MM.1S (cell line): ENCODE data around the gene TNIK.

Experiments used
- DNase-seq: peaks from one replicate; pipeline ENCODE4 v3.0.0-alpha.2; 2015
- H2AFZ ChIP-seq: fragments of 300-600 bp; sonication (generic); 2 replicates; pipeline ENCODE4 v1.6.0; 2016; ENCODE audit warnings: antibody characterized with exemption, low read length
- H3F3A ChIP-seq: fragments of 300-600 bp; sonication (generic); 2 replicates; pipeline ENCODE4 v1.6.1; 2016; ENCODE audit warnings: mild to moderate bottlenecking, antibody characterized with exemption, low read length, moderate library complexity, mixed read lengths; ENCODE audit not compliant: insufficient read depth
- H3K27ac ChIP-seq: fragments of 300-600 bp; sonication (generic); 2 replicates; pipeline ENCODE4 v1.5.1; 2016; ENCODE audit warnings: mild to moderate bottlenecking, low read length
- H3K27me3 ChIP-seq: fragments of 300-600 bp; sonication (generic); replicated peaks from 2 replicates; pipeline ENCODE4 v1.6.0; 2016; ENCODE audit warnings: low read length; ENCODE audit not compliant: insufficient read depth
- H3K36me3 ChIP-seq: fragments of 300-600 bp; sonication (generic); replicated peaks from 2 replicates; pipeline ENCODE4 v1.6.1; 2016; ENCODE audit warnings: mild to moderate bottlenecking, low read length, mixed read lengths; ENCODE audit not compliant: insufficient read depth
- H3K4me1 ChIP-seq: fragments of 300-600 bp; sonication (generic); 2 replicates; pipeline ENCODE4 v1.6.1; 2016; ENCODE audit warnings: low read length, mixed read lengths
- H3K4me2 ChIP-seq: fragments of 300-600 bp; sonication (generic); 2 replicates; pipeline ENCODE4 v1.6.0; 2016; ENCODE audit warnings: low read depth, low read length
- H3K4me3 ChIP-seq: fragments of 300-600 bp; sonication (generic); 2 replicates; pipeline ENCODE4 v1.5.1; 2016; ENCODE audit warnings: low read length, mixed read lengths
- H3K79me2 ChIP-seq: fragments of 300-600 bp; sonication (generic); 2 replicates; pipeline ENCODE4 v1.6.1; 2016; ENCODE audit warnings: mixed run types, low read length, mixed read lengths
- H3K9ac ChIP-seq: fragments of 300-600 bp; sonication (generic); 2 replicates; pipeline ENCODE4 v1.6.1; 2016; ENCODE audit warnings: low read length, mixed read lengths
- H3K9me2 ChIP-seq: fragments of 300-600 bp; sonication (generic); replicated peaks from 2 replicates; pipeline ENCODE4 v1.6.1; 2016; ENCODE audit warnings: mild to moderate bottlenecking, low read length, mixed read lengths; ENCODE audit not compliant: insufficient read depth
- H3K9me3 ChIP-seq: fragments of 300-600 bp; sonication (generic); replicated peaks from 2 replicates; pipeline ENCODE4 v1.6.1; 2016; ENCODE audit warnings: mild to moderate bottlenecking, low read length, mixed read lengths; ENCODE audit not compliant: insufficient read depth
- H4K20me1 ChIP-seq: fragments of 300-600 bp; sonication (generic); 2 replicates; pipeline ENCODE4 v1.6.1; 2016; ENCODE audit warnings: mild to moderate bottlenecking, low read length, moderate library complexity, mixed read lengths; ENCODE audit not compliant: insufficient read depth
- CTCF ChIP-seq: fragments of 300-600 bp; sonication (generic); IDR thresholded peaks from 2 replicates; pipeline ENCODE4 v1.5.1; 2016; ENCODE audit warnings: antibody characterized with exemption, low read length, mixed read lengths
- EZH2 ChIP-seq: fragments of 300-600 bp; sonication (generic); optimal IDR thresholded peaks from 2 replicates; pipeline ENCODE3; 2017; ENCODE audit warnings: low read depth, mild to moderate bottlenecking, antibody characterized with exemption, low read length, mixed read lengths
- EZH2phosphoT487 ChIP-seq: fragments of 300-600 bp; sonication (generic); IDR thresholded peaks from 2 replicates; pipeline ENCODE4 v1.6.1; 2018; ENCODE audit warnings: antibody characterized with exemption, low read length

The TNIK gene

GRCh38 chr3:171056528-171056927 is 403.7 kb downstream of the TNIK start:
- Histone ChIP-seq H3K4me3 (no peak overlapping the region), H3K4me2 (no peak overlapping the region), H2AFZ (no peak overlapping the region), H3K9me3 (no peaks in the 10 kb centered on the region), H3K27me3 (no peaks in the 10 kb centered on the region), H3K4me1 (no peaks in the 10 kb centered on the region), H4K20me1 (no peaks in the 10 kb centered on the region), H3K36me3 (no peaks in the 10 kb centered on the region), H3K9me2 (no peaks in the 10 kb centered on the region), H3K9ac (no peak overlapping the region), H3K27ac (no peak overlapping the region), H3F3A (no peaks in the 10 kb centered on the region), H3K79me2 (no peaks in the 10 kb centered on the region)
- TF ChIP-seq EZH2 (no peak), CTCF (no peak), EZH2phosphoT487 (no peak)
- DNase-seq, result no peak

GRCh38 chr3:171055336-171056178 is 404.6 kb downstream of the TNIK start:
- H3K36me3 ChIP-seq, result no peaks in the 10 kb centered on the region
- H3K9me3 ChIP-seq, result no peaks in the 10 kb centered on the region
- no peak for DNase-seq
- no peak overlapping the region for H3K4me3 ChIP-seq
- no peak overlapping the region for H3K4me2 ChIP-seq
- no peak overlapping the region for H3K9ac ChIP-seq
- no peaks in the 10 kb centered on the region for H3K27me3 ChIP-seq
- no peaks in the 10 kb centered on the region for H3K79me2 ChIP-seq
- TF ChIP-seq EZH2 (no peak), CTCF (no peak), EZH2phosphoT487 (no peak)
- no peak overlapping the region for H2AFZ ChIP-seq
- no peaks in the 10 kb centered on the region for H3F3A ChIP-seq
- H4K20me1 ChIP-seq, result no peaks in the 10 kb centered on the region
- H3K9me2 ChIP-seq, result no peaks in the 10 kb centered on the region
- no peak overlapping the region for H3K27ac ChIP-seq
- H3K4me1 ChIP-seq, result no peaks in the 10 kb centered on the region

GRCh38 chr3:171054921-171055320 is 405.3 kb downstream of the TNIK start:
- H3K9me2 ChIP-seq, result no peaks in the 10 kb centered on the region
- H3K27ac ChIP-seq, result no peak overlapping the region
- TF ChIP-seq CTCF, result no peak
- no peak for TF ChIP-seq EZH2phosphoT487
- no peak for TF ChIP-seq EZH2

More at GRCh38 chr3:171054921-171055320, 405.3 kb downstream of the TNIK start:
- H3K4me1 ChIP-seq, result no peaks in the 10 kb centered on the region
- no peaks in the 10 kb centered on the region for H4K20me1 ChIP-seq
- no peaks in the 10 kb centered on the region for H3F3A ChIP-seq
- H3K4me3 ChIP-seq, result no peak overlapping the region
- H3K9me3 ChIP-seq, result no peaks in the 10 kb centered on the region
- H2AFZ ChIP-seq, result no peak overlapping the region
- H3K27me3 ChIP-seq, result no peaks in the 10 kb centered on the region
- H3K4me2 ChIP-seq, result no peak overlapping the region
- DNase-seq, result no peak
- no peaks in the 10 kb centered on the region for H3K36me3 ChIP-seq
- H3K9ac ChIP-seq, result no peak overlapping the region
- H3K79me2 ChIP-seq, result no peaks in the 10 kb centered on the region
